Activated CD4-positive, alpha-beta memory T cell treated with anti-CD3 and anti-CD28 coated beads, Interleukin-2, amount 10 ng/mL, durations not matched to agents 7 days and 5 days (primary cell): ENCODE data around the gene BCLAF1. TPM values are rescaled to one million over a fixed set of nuclear protein-coding genes. Genes with fewer than 3 reads are reported as not detected.

Experiments
- CTCF ChIA-PET: fragments of 350-600 bp; sonication (Branson Sonifier 250); formaldehyde crosslinking; loops from one replicate; lab custom pipeline; 2021; ENCODE audit warnings: antibody characterized with exemption, inconsistent platforms; lab: Charles Lee
- POLR2A ChIA-PET: fragments of 350-600 bp; sonication (Branson Sonifier 250); formaldehyde crosslinking; loops from one replicate; lab custom pipeline; 2021; ENCODE audit warnings: antibody characterized with exemption; lab: Charles Lee
- DNase-seq: peaks from one replicate; pipeline ENCODE4 v3.0.0-alpha.2; 2020
- H3K27ac Mint-ChIP-seq: one replicate; pipeline ENCODE4 v1.8.0; 2021; ENCODE audit warnings: mild to moderate bottlenecking, mixed read lengths
- H3K27me3 Mint-ChIP-seq: one replicate; pipeline ENCODE4 v1.8.0; 2021; ENCODE audit warnings: mixed read lengths
- H3K36me3 Mint-ChIP-seq: one replicate; pipeline ENCODE4 v1.8.0; 2021; ENCODE audit warnings: low read depth, mixed read lengths
- H3K4me1 Mint-ChIP-seq: one replicate; pipeline ENCODE4 v1.8.0; 2021; ENCODE audit warnings: mixed read lengths
- H3K4me3 Mint-ChIP-seq: one replicate; pipeline ENCODE4 v1.8.0; 2021; ENCODE audit warnings: mild to moderate bottlenecking, mixed read lengths
- H3K9me3 Mint-ChIP-seq: one replicate; pipeline ENCODE4 v1.8.0; 2021; ENCODE audit warnings: mixed read lengths
- total RNA-seq, 2 experiments: library from RNA; stranded (reverse); gene quantifications; one replicate each; pipeline ENCODE4 v1.2.3, GENCODE V29; 2021

BCLAF1 gene
- total RNA-seq, 2 experiments from 2014 or later: 128 to 132 TPM

GRCh38 chr6:136209496-136209895 is 80.2 kb downstream of the BCLAF1 start:
- DNase-seq: no peak
- H3K4me1 Mint-ChIP-seq: no peaks in the 10 kb centered on the region
- no peak overlapping the region for H3K4me3 Mint-ChIP-seq
- ChIA-PET CTCF (no interaction called here), POLR2A (no interaction called here)
- H3K9me3 Mint-ChIP-seq: no peaks in the 10 kb centered on the region
- no peak overlapping the region for H3K27ac Mint-ChIP-seq
- no peaks in the 10 kb centered on the region for H3K36me3 Mint-ChIP-seq
- H3K27me3 Mint-ChIP-seq: peaks cover 2% of the 10 kb centered on the region

- H3K9me3 Mint-ChIP-seq: no peaks in the 10 kb centered on the region
- POLR2A ChIA-PET: no interaction called here
- H3K36me3 Mint-ChIP-seq: no peaks in the 10 kb centered on the region
- no peaks in the 10 kb centered on the region for H3K4me1 Mint-ChIP-seq
- no peak overlapping the region for H3K27ac Mint-ChIP-seq
- peaks cover 2% of the 10 kb centered on the region for H3K27me3 Mint-ChIP-seq
- DNase-seq: no peak
- no peak overlapping the region for H3K4me3 Mint-ChIP-seq
- CTCF ChIA-PET: no interaction called here
Observed at GRCh38 chr6:136208783-136209182, 80.9 kb downstream of the BCLAF1 start.

Other genes starting within 250 kb of the BCLAF1 start
- gene MTFR2, start 39.5 kb downstream of the BCLAF1 start, total RNA-seq: 10 to 100 TPM; 20.4 to 21.4 TPM